Endothelial cell of umbilical vein (primary cell): ENCODE measurements around the gene DMD.

Source experiments
- CTCF ChIP-seq, 2 donors: IDR thresholded peaks; 1 replicate in 1 of 2; 2 replicates in 1 of 2; pipeline ENCODE4 v1.5.1; 2011; ENCODE audit warnings: low read length in 2 of 2, mild to moderate bottlenecking in 2 of 2, moderate library complexity in 2 of 2, control low read depth in 1 of 2, inconsistent platforms in 1 of 2, low read depth in 1 of 2; ENCODE audit not compliant: insufficient read depth in 1 of 2; ENCODE audit errors: extremely low read depth in 1 of 2
- EZH2 ChIP-seq: IDR thresholded peaks from 2 replicates; pipeline ENCODE4 v1.6.1; 2012; ENCODE audit warnings: borderline replicate concordance, low read depth, mild to moderate bottlenecking, moderate library complexity, low read length, inconsistent platforms; ENCODE audit not compliant: severe bottlenecking
- POLR2A ChIP-seq: IDR thresholded peaks from 2 replicates; pipeline ENCODE4 v1.6.1; 2012; ENCODE audit warnings: low read depth, mild to moderate bottlenecking, control low read depth, low read length
- POLR2AphosphoS5 ChIP-seq: IDR thresholded peaks from 2 replicates; pipeline ENCODE4 v1.6.1; 2012; ENCODE audit warnings: low read depth, mild to moderate bottlenecking, control low read depth, low read length, moderate library complexity; ENCODE audit not compliant: insufficient read depth

- TF ChIP-seq CTCF (IDR thresholded peaks at IDR 0.05; ENCODE audit: extremely low read depth in 1 of 2, insufficient read depth in 1 of 2, low read depth in 1 of 2, low read length in 2 of 2) (no peak), EZH2 (no peak), POLR2A (no peak), POLR2AphosphoS5 (no peak)
Measured at GRCh38 chrX:33053001-33053400, 158.3 kb downstream of the DMD start.
